Spleen (tissue), 7 donors: ENCODE data around the gene YIPF2.

Source experiments
- POLR2A ChIP-seq, 3 donors: fragments of 450-650 bp; IDR thresholded peaks; one replicate each; pipeline ENCODE4 v1.5.1; 2017; ENCODE audit warnings: antibody characterized with exemption in 3 of 3, mild to moderate bottlenecking in 1 of 3
- POLR2AphosphoS5 ChIP-seq, 3 donors: sonication (generic); formaldehyde crosslinking; IDR thresholded peaks; one replicate each; pipeline ENCODE4 v1.5.1; 2017; ENCODE audit warnings: antibody characterized with exemption in 3 of 3
- TF ChIP-seq, protein P1 (sequence below), 11 experiments: fragments of 200-600 bp in 7 of 11; fragments of 450-650 bp in 4 of 11; sonication (generic) in 4 of 11; IDR thresholded peaks in 8 of 11; conservative IDR thresholded peaks in 3 of 11; 1 replicate in 7 of 11; 2 replicates in 4 of 11; pipeline versions ENCODE4 v1.4.0 to v1.8.0; 2016 to 2021; ENCODE audit warnings: antibody characterized with exemption in 11 of 11, inconsistent platforms in 4 of 11, mild to moderate bottlenecking in 1 of 11
- donor health status: DM: no; HTN: no; CAD: no; lungs with moderate emphysema.
- donor health status: DM: no; HTN: no; CAD: no.
- donor health status: DM: no; HTN: no; CAD: no.

DNA sequence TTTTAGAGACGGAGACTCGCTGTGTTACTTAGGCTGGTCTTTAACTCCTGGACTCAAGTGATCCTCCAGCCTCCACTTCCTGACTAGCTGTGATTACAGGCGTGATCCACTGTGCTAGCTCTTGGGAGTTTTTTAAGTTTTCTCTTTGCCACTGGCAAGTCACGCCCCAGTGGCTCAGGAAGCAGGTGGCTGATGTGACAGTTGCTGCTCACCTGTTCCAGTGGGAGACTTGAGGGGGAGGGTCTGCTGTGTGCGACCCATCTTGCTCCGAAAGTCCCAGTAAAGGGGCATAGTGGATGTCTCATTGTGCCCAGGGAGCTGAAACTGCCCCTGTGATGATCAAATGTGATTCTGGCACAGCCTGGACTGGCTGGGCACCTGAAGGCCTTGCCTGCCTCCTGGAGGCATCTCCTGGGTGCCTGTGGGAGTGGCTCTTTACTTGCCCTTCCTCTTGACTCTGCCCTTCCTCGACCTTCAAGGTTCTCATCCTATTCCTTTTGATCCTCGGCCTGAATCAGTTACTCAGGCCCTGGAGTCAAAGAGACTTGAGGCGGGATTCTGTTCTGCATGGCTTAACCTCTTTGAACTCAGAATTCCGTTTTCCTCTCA, 40.2 kb upstream of the YIPF2 start:
- TF ChIP-seq, protein P1, sequence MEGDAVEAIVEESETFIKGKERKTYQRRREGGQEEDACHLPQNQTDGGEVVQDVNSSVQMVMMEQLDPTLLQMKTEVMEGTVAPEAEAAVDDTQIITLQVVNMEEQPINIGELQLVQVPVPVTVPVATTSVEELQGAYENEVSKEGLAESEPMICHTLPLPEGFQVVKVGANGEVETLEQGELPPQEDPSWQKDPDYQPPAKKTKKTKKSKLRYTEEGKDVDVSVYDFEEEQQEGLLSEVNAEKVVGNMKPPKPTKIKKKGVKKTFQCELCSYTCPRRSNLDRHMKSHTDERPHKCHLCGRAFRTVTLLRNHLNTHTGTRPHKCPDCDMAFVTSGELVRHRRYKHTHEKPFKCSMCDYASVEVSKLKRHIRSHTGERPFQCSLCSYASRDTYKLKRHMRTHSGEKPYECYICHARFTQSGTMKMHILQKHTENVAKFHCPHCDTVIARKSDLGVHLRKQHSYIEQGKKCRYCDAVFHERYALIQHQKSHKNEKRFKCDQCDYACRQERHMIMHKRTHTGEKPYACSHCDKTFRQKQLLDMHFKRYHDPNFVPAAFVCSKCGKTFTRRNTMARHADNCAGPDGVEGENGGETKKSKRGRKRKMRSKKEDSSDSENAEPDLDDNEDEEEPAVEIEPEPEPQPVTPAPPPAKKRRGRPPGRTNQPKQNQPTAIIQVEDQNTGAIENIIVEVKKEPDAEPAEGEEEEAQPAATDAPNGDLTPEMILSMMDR (IDR thresholded peaks at IDR 0.05 in 8 of 11, conservative IDR thresholded peaks at IDR 0.05 in 3 of 11), result no peak
- TF ChIP-seq POLR2AphosphoS5 (IDR thresholded peaks at IDR 0.05) (no peak), POLR2A (IDR thresholded peaks at IDR 0.05) (no peak)
